Measurements from ENCODE around the gene MTUS2. TPM values are rescaled to one million over a fixed set of nuclear protein-coding genes. Genes with fewer than 3 reads are reported as not detected.

The MTUS2 gene
- total and polyA plus RNA-seq, 2 donors from 2014 or later = 0.06 to 0.22 TPM

- H3K36me3 ChIP-seq (ENCODE audit: control insufficient read depth in 2 of 3, insufficient read depth in 3 of 3, low read length in 3 of 3) = no peaks in the 10 kb centered on the region
- H3K4me3 ChIP-seq (ENCODE audit: low read length in 3 of 3) = no peak overlapping the region
- no peak for TF ChIP-seq CTCF (IDR thresholded peaks at IDR 0.05; ENCODE audit: borderline replicate concordance, extremely low read depth, insufficient read depth)
- no peak overlapping the region for H3K9ac ChIP-seq (ENCODE audit: low read length in 3 of 3)
- no peaks in the 10 kb centered on the region for H3K27me3 ChIP-seq (ENCODE audit: control insufficient read depth, insufficient read depth, low read length)
- FAIRE-seq (no peak), DNase-seq (no peak)
- H3K27ac ChIP-seq (ENCODE audit: low read depth in 2 of 2, low read length in 2 of 2) = no peak overlapping the region
- H3K4me1 ChIP-seq (ENCODE audit: control insufficient read depth in 2 of 3, insufficient read depth in 2 of 3, low read depth in 1 of 3, low read length in 3 of 3) = no peaks in the 10 kb centered on the region
- no peaks in the 10 kb centered on the region for H3K9me3 ChIP-seq (ENCODE audit: control insufficient read depth in 2 of 3, insufficient read depth in 1 of 3, low read length in 3 of 3)
- intact Hi-C loops (cut with DNase I) = no loop called here
Observed at GRCh38 chr13:29452773-29453616, 632.9 kb downstream of the MTUS2 start.

DNA sequence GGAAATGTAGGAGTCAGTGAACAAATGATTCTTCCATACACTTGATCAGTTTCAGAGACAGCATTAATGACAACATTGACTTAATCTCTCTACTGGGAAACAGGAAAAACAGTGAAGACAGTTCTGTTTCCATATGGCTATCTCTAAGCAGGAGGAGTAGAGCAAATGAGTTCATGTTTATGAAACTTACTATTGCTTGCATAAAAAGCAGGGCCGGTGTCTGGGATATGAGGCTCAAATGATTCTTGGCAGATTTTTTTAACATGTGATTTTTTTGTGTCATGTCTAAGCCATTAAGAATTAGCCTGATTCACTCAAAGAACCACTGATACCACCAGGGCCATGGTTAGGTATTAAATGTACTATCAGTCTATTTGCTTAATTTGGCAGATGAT is 633.5 kb downstream of the MTUS2 start:
- TF ChIP-seq CTCF (IDR thresholded peaks at IDR 0.05; ENCODE audit: borderline replicate concordance, extremely low read depth, insufficient read depth) = no peak
- H3K9ac ChIP-seq (ENCODE audit: low read length in 3 of 3) = no peak overlapping the region
- H3K4me1 ChIP-seq (ENCODE audit: control insufficient read depth in 2 of 3, insufficient read depth in 2 of 3, low read depth in 1 of 3, low read length in 3 of 3) = no peaks in the 10 kb centered on the region
- no peak for FAIRE-seq
- no peaks in the 10 kb centered on the region for H3K9me3 ChIP-seq (ENCODE audit: control insufficient read depth in 2 of 3, insufficient read depth in 1 of 3, low read length in 3 of 3)
- H3K27ac ChIP-seq (ENCODE audit: low read depth in 2 of 2, low read length in 2 of 2) = no peak overlapping the region
- no peaks in the 10 kb centered on the region for H3K27me3 ChIP-seq (ENCODE audit: control insufficient read depth, insufficient read depth, low read length)
- no peak overlapping the region for H3K4me3 ChIP-seq (ENCODE audit: low read length in 3 of 3)
- H3K36me3 ChIP-seq (ENCODE audit: control insufficient read depth in 2 of 3, insufficient read depth in 3 of 3, low read length in 3 of 3) = no peaks in the 10 kb centered on the region
- intact Hi-C loops (cut with DNase I) = no loop called here
- DNase-seq = no peak

DNA sequence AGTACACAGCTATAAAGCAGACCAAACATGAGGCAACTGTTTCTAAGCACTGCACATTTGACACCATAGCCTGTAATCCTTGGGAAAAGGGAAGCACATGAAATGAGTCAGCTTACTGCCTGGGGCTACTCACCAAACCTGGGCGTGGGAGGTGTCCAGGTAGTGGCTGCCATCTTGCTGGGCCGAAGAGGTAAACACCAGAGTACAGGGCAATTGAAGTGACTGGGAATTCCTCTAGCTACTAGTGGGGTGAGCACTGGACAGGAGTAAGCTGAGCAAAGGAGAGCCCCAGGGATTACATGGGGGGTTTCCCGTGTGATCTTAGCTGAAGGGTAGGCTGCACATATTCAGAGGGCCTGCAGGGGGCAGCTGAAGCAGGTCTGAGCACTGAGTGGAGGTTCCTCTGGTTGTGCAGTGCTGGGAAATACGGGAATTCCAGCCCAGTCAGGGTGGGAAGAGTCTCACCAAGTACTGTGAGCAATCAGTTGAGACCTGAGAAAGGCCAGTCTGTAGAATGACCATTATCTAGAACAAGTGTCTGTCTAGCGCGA is 634.9 kb downstream of the MTUS2 start:
- Histone ChIP-seq H3K36me3 (ENCODE audit: control insufficient read depth in 2 of 3, insufficient read depth in 3 of 3, low read length in 3 of 3) (no peaks in the 10 kb centered on the region), H3K27ac (ENCODE audit: low read depth in 2 of 2, low read length in 2 of 2) (no peak overlapping the region), H3K27me3 (ENCODE audit: control insufficient read depth, insufficient read depth, low read length) (no peaks in the 10 kb centered on the region), H3K9ac (ENCODE audit: low read length in 3 of 3) (no peak overlapping the region), H3K4me1 (ENCODE audit: control insufficient read depth in 2 of 3, insufficient read depth in 2 of 3, low read depth in 1 of 3, low read length in 3 of 3) (no peaks in the 10 kb centered on the region), H3K9me3 (ENCODE audit: control insufficient read depth in 2 of 3, insufficient read depth in 1 of 3, low read length in 3 of 3) (no peaks in the 10 kb centered on the region), H3K4me3 (ENCODE audit: low read length in 3 of 3) (no peak overlapping the region)
- DNase-seq (no peak), FAIRE-seq (no peak)
- no peak for TF ChIP-seq CTCF (IDR thresholded peaks at IDR 0.05; ENCODE audit: borderline replicate concordance, extremely low read depth, insufficient read depth)
- intact Hi-C loops (cut with DNase I) = no loop called here

Measured in kidney (tissue), 14 donors.